ENCODE measurements around the gene TBX2.

TBX2 gene

DNA sequence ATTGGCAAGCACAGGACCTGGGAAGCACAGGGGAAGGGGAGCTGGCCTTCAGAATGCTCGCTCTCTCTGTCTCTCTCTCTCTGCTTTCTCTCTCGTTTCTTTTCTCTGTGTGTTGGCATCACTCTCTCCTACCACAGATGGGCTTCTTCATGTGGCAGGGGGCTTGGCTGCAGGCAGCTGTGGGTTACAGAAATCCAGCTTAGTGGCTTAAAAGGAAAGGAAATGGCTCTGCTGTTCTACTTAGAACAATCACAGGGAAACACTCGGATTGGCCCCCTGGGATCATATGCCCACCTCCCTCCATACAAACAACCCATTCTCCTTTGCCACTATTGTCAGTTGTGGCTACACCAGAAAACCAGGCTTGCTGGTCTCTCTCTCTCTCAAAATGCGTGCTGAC is 20.4 kb downstream of the TBX2 start:
- no peaks in the 10 kb centered on the region for H3F3A ChIP-seq (ENCODE audit: control insufficient read depth, insufficient read depth)
- H3K27ac ChIP-seq (ENCODE audit: low read depth, low read length) = no peak overlapping the region
- H3K36me3 ChIP-seq (ENCODE audit: control insufficient read depth, low read length) = no peaks in the 10 kb centered on the region
- H3K27me3 ChIP-seq (ENCODE audit: control insufficient read depth, low read length) = peaks cover 9% of the 10 kb centered on the region
- no peak for TF ChIP-seq EZH2phosphoT487 (IDR thresholded peaks at IDR 0.05; ENCODE audit: borderline replicate concordance, low read length)
- TF ChIP-seq, protein P1, sequence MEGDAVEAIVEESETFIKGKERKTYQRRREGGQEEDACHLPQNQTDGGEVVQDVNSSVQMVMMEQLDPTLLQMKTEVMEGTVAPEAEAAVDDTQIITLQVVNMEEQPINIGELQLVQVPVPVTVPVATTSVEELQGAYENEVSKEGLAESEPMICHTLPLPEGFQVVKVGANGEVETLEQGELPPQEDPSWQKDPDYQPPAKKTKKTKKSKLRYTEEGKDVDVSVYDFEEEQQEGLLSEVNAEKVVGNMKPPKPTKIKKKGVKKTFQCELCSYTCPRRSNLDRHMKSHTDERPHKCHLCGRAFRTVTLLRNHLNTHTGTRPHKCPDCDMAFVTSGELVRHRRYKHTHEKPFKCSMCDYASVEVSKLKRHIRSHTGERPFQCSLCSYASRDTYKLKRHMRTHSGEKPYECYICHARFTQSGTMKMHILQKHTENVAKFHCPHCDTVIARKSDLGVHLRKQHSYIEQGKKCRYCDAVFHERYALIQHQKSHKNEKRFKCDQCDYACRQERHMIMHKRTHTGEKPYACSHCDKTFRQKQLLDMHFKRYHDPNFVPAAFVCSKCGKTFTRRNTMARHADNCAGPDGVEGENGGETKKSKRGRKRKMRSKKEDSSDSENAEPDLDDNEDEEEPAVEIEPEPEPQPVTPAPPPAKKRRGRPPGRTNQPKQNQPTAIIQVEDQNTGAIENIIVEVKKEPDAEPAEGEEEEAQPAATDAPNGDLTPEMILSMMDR (IDR thresholded peaks at IDR 0.05; ENCODE audit: low read depth, low read length, poor library complexity, severe bottlenecking) = no peak
- H3K4me2 ChIP-seq (ENCODE audit: low read length) = no peak overlapping the region
- no peaks in the 10 kb centered on the region for H3K9me3 ChIP-seq (ENCODE audit: control insufficient read depth, insufficient read depth, low read length)
- H3K4me3 ChIP-seq (ENCODE audit: low read length) = no peak overlapping the region
- H3K9me2 ChIP-seq (replicated peaks; ENCODE audit: control insufficient read depth, low read length) = no peaks in the 10 kb centered on the region
- H3K79me2 ChIP-seq (ENCODE audit: control insufficient read depth, low read length) = no peaks in the 10 kb centered on the region
- H3K4me1 ChIP-seq (ENCODE audit: control insufficient read depth, low read length) = no peaks in the 10 kb centered on the region
- no peaks in the 10 kb centered on the region for H4K20me1 ChIP-seq (ENCODE audit: control insufficient read depth, insufficient read depth, low read depth, low read length)

GRCh38 chr17:61420745-61421398 is 21.2 kb downstream of the TBX2 start:
- Histone ChIP-seq H3K4me1 (ENCODE audit: control insufficient read depth, low read length) (no peaks in the 10 kb centered on the region), H3F3A (ENCODE audit: control insufficient read depth, insufficient read depth) (no peaks in the 10 kb centered on the region), H3K79me2 (ENCODE audit: control insufficient read depth, low read length) (no peaks in the 10 kb centered on the region), H3K4me2 (ENCODE audit: low read length) (no peak overlapping the region), H3K27me3 (ENCODE audit: control insufficient read depth, low read length) (peaks cover 9% of the 10 kb centered on the region), H3K9me2 (replicated peaks; ENCODE audit: control insufficient read depth, low read length) (no peaks in the 10 kb centered on the region), H3K36me3 (ENCODE audit: control insufficient read depth, low read length) (no peaks in the 10 kb centered on the region), H3K4me3 (ENCODE audit: low read length) (no peak overlapping the region), H3K27ac (ENCODE audit: low read depth, low read length) (no peak overlapping the region), H4K20me1 (ENCODE audit: control insufficient read depth, insufficient read depth, low read depth, low read length) (no peaks in the 10 kb centered on the region), H3K9me3 (ENCODE audit: control insufficient read depth, insufficient read depth, low read length) (no peaks in the 10 kb centered on the region)
- TF ChIP-seq, protein P1 (IDR thresholded peaks at IDR 0.05; ENCODE audit: low read depth, low read length, poor library complexity, severe bottlenecking) = no peak
- TF ChIP-seq EZH2phosphoT487 (IDR thresholded peaks at IDR 0.05; ENCODE audit: borderline replicate concordance, low read length) = no peak

DNA sequence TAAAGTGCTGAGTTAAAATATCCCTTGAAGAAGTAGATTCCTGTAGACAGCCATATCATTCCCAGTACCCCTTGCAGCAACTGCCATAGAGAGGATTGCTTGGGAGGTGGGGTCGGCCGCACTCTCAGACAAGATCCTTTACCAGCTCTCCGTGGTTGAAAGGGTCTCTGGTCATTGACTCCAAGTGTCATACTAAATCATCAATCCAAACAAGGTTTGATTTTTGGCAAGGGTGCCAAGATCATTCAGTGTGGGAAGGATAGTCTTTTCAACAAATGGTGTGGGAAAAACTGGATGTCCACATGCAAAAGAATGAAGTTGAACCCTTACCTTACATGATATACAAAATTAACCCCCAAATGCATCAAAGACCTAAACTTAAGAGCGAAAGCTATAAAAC is 21.8 kb downstream of the TBX2 start:
- no peaks in the 10 kb centered on the region for H3K4me1 ChIP-seq (ENCODE audit: control insufficient read depth, low read length)
- TF ChIP-seq EZH2phosphoT487 (IDR thresholded peaks at IDR 0.05; ENCODE audit: borderline replicate concordance, low read length) = no peak
- TF ChIP-seq, protein P1 (IDR thresholded peaks at IDR 0.05; ENCODE audit: low read depth, low read length, poor library complexity, severe bottlenecking) = no peak
- H3K9me2 ChIP-seq (replicated peaks; ENCODE audit: control insufficient read depth, low read length) = no peaks in the 10 kb centered on the region
- H4K20me1 ChIP-seq (ENCODE audit: control insufficient read depth, insufficient read depth, low read depth, low read length) = no peaks in the 10 kb centered on the region
- peaks cover 9% of the 10 kb centered on the region for H3K27me3 ChIP-seq (ENCODE audit: control insufficient read depth, low read length)
- H3K79me2 ChIP-seq (ENCODE audit: control insufficient read depth, low read length) = no peaks in the 10 kb centered on the region
- no peaks in the 10 kb centered on the region for H3K9me3 ChIP-seq (ENCODE audit: control insufficient read depth, insufficient read depth, low read length)
- H3K36me3 ChIP-seq (ENCODE audit: control insufficient read depth, low read length) = no peaks in the 10 kb centered on the region
- no peak overlapping the region for H3K4me3 ChIP-seq (ENCODE audit: low read length)
- no peak overlapping the region for H3K27ac ChIP-seq (ENCODE audit: low read depth, low read length)
- no peak overlapping the region for H3K4me2 ChIP-seq (ENCODE audit: low read length)
- no peaks in the 10 kb centered on the region for H3F3A ChIP-seq (ENCODE audit: control insufficient read depth, insufficient read depth)
